ENCODE results near the gene TRIM54. TPM values are rescaled to one million over a fixed set of nuclear protein-coding genes. Genes with fewer than 3 reads are reported as not detected.

TRIM54 gene
- total and polyA plus RNA-seq, 2 of the 8 experiments (the other 6 are each of a cell fraction or from before 2014, with no cell fraction given) = 3.9 to 5.8 TPM

DNA sequence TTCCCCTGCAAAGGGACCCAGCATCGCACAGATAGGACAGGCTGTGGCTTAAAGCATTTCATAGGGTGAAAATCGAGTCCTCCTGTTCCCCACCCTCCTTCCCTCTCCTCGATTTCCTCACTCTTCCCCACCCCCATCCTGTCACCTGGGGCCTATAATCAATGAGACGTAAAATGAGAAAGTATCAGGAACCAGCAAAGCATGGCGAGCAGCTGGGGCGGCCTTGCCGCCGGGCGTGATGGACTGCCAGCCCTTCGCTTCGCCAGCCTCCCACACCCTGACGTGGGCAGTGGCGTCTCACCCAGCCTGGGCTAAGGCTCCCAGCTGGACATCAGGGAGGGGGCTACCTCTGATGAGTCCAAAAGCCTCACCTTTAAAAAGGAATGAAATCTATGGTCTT lies 30.5 kb upstream of the TRIM54 start:
- Histone ChIP-seq H4K8ac (ENCODE audit: extremely low read depth, insufficient read depth, low read length) (no peak overlapping the region), H2BK15ac (ENCODE audit: low read length) (peak overlapping the region; percentile 73; the same call in 1 of the 2 replicates), H3K36me3 (ENCODE audit: control insufficient read depth in 2 of 4, insufficient read depth in 4 of 4, low read length in 3 of 4) (no peaks in the 10 kb centered on the region), H4K20me1 (replicated peaks in 1 of 2; ENCODE audit: control insufficient read depth in 1 of 2, insufficient read depth in 2 of 2, low read length in 2 of 2) (peaks cover 0 to 3% of the 10 kb centered on the region in 2 experiments), H3K27ac (ENCODE audit: low read depth, low read length) (no peak overlapping the region), H2BK120ac (replicated peaks; ENCODE audit: low read depth, low read length) (no peak overlapping the region), H3K27me3 (replicated peaks in 1 of 4; ENCODE audit: control insufficient read depth in 3 of 4, extremely low read depth in 1 of 4, insufficient read depth in 3 of 4, low read length in 3 of 4) (peaks cover 0 to 6% (median 2%) of the 10 kb centered on the region in 4 experiments; a peak in 5 of 7 replicates), H3K18ac (ENCODE audit: extremely low read depth, low read length) (no peak overlapping the region), H3K4ac (replicated peaks; ENCODE audit: insufficient read length, low read depth, low read length) (no peak overlapping the region), H2BK12ac (ENCODE audit: low read depth, low read length) (0 out of 2 replicates have a peak overlapping the region, but pooled peaks have one; percentile 11), H3K79me1 (ENCODE audit: low read depth, low read length) (no peaks in the 10 kb centered on the region), H3K79me2 (ENCODE audit: control insufficient read depth in 1 of 2, insufficient read depth in 2 of 2, low read length in 2 of 2) (no peaks in the 10 kb centered on the region), H4K91ac (replicated peaks; ENCODE audit: insufficient read length, low read length) (no peak overlapping the region), H3K9me3 (ENCODE audit: insufficient read depth in 2 of 2, low read depth in 1 of 2, low read length in 1 of 2) (no peaks in the 10 kb centered on the region), H3K14ac (ENCODE audit: insufficient read length) (no peak overlapping the region), H3K4me2 (ENCODE audit: insufficient read depth in 1 of 2, low read depth in 2 of 2, low read length in 2 of 2) (no peak overlapping the region; a peak in 1 of 4 replicates), H3K56ac (replicated peaks; ENCODE audit: insufficient read length, low read depth, low read length) (no peak overlapping the region), H3K4me3 (ENCODE audit: extremely low read depth in 1 of 4, insufficient read depth in 2 of 4, low read depth in 3 of 4, low read length in 4 of 4) (no peak overlapping the region), H3K23ac (ENCODE audit: insufficient read length) (no peak overlapping the region), H2BK5ac (ENCODE audit: low read depth, low read length) (no peak overlapping the region), H2AK5ac (ENCODE audit: low read depth, low read length) (no peak overlapping the region), H3K23me2 (ENCODE audit: low read depth, low read length) (no peaks in the 10 kb centered on the region; the same call in 1 of the 2 replicates), H2BK20ac (ENCODE audit: low read length) (no peak overlapping the region), H3K4me1 (replicated peaks in 1 of 4; ENCODE audit: control insufficient read depth in 3 of 4, insufficient read depth in 4 of 4, low read length in 3 of 4) (peaks cover 2 to 11% (median 6%) of the 10 kb centered on the region in 4 experiments), H2AFZ (ENCODE audit: low read length) (no peak overlapping the region), H3K9ac (replicated peaks in 1 of 4; ENCODE audit: extremely low read depth in 1 of 4, low read depth in 3 of 4, low read length in 3 of 4) (peak overlapping the region in 1 of 4 experiments; percentile 27; a peak in 1 of 7 replicates), H4K5ac (ENCODE audit: insufficient read length, low read depth, low read length) (no peak overlapping the region)
- ChIA-PET POLR2A (ENCODE audit: partially characterized antibody) (interaction anchor here (1.0 to 32.6 kb wide), 9 partner anchors 8 to 56 kb away, joined by 4 to 835 read pairs (median 9); partner anchors contain the start of genes ATRAID, CAD, DNAJC5G and SLC30A3), CTCF (ENCODE audit: partially characterized antibody) (interaction anchor here (0.6 to 8.3 kb wide), 18 partner anchors 10 to 178 kb away, joined by 3 to 180 read pairs (median 5); partner anchors contain the start of genes DNAJC5G, KHK, TRIM54 and UCN)
- no peak for DNase-seq (ENCODE audit: low read depth in 1 of 2, low spot score in 2 of 2)
- WGBS, 2 experiments (ENCODE audit: extremely low coverage in 1 of 2, insufficient coverage in 1 of 2, insufficient read length in 1 of 2, insufficient replicate concordance in 2 of 2, low coverage in 1 of 2, low lambda C conversion rate in 2 of 2, missing lambda C conversion rate in 1 of 2) = 83% methylated on average over 13 of the region's 13 CpGs; no CpG with 5 or more reads in 1 of the 2 experiments
- no peak for FAIRE-seq
- TF ChIP-seq TBP (IDR thresholded peaks at IDR 0.05; ENCODE audit: low read depth, low read length) = no peak
- no peak for TF ChIP-seq JUN (IDR thresholded peaks at IDR 0.05; ENCODE audit: low read depth, low read length)
- no peak for TF ChIP-seq ZNF274 (IDR thresholded peaks at IDR 0.05; ENCODE audit: borderline replicate concordance, extremely low read depth, low read length)
- TF ChIP-seq HDAC2 (IDR thresholded peaks at IDR 0.05; ENCODE audit: borderline replicate concordance in 1 of 2, low read depth in 2 of 2, low read length in 2 of 2) = no peak
- TF ChIP-seq SAP30 (IDR thresholded peaks at IDR 0.05; ENCODE audit: insufficient read depth, insufficient replicate concordance, low read length) = no peak
- no peak for TF ChIP-seq PHF8 (conservative IDR thresholded peaks at IDR 0.05; ENCODE audit: low read depth, low read length)
- no peak for TF ChIP-seq MAFK (IDR thresholded peaks at IDR 0.05; ENCODE audit: low read depth, low read length)
- TF ChIP-seq SIRT6 (IDR thresholded peaks at IDR 0.05; ENCODE audit: low read length) = no peak
- TF ChIP-seq EP300 (IDR thresholded peaks at IDR 0.05; ENCODE audit: borderline replicate concordance in 1 of 2, low read depth in 2 of 2, low read length in 2 of 2) = no peak

All from H1 (cell line).